ENCODE data around the gene STMN1. TPM values are rescaled to one million over a fixed set of nuclear protein-coding genes. Genes with fewer than 3 reads are reported as not detected.
A peak's percentile ranks its signal among the peaks of the same experiment; 100 is the strongest.

STMN1 gene
- total RNA-seq, 1 experiment from 2014 or later = 242 TPM

DNA sequence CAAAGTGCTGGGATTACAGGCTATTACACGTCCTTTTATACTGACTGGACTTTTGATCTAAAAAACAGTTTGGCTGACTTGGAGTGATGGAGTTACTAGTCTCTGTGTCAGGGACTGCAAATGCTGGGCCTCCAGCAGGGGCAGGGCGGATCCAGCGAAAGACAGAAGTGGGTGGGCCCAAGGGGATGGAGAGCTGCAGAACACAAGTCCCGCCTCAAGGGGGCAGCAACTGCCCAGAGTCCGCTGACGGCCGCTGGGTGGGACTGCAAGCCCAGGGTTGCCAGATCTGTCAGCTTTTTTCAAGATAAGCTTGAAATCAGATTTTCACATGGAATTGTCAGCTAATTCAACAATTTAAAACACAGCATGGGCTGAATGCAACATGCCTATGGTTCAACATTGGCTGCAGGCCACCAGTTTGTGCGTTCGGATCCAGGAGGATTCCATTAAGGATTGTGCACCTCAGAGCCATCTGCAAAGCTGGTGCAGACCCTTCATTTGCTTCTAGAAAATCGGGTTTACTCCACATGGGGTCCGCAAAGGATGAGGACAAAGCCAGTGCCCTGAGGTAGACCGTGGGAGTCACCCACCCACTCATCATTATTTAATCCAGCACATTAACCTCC lies 10.7 kb downstream of the STMN1 start:
- TF ChIP-seq, protein P1, sequence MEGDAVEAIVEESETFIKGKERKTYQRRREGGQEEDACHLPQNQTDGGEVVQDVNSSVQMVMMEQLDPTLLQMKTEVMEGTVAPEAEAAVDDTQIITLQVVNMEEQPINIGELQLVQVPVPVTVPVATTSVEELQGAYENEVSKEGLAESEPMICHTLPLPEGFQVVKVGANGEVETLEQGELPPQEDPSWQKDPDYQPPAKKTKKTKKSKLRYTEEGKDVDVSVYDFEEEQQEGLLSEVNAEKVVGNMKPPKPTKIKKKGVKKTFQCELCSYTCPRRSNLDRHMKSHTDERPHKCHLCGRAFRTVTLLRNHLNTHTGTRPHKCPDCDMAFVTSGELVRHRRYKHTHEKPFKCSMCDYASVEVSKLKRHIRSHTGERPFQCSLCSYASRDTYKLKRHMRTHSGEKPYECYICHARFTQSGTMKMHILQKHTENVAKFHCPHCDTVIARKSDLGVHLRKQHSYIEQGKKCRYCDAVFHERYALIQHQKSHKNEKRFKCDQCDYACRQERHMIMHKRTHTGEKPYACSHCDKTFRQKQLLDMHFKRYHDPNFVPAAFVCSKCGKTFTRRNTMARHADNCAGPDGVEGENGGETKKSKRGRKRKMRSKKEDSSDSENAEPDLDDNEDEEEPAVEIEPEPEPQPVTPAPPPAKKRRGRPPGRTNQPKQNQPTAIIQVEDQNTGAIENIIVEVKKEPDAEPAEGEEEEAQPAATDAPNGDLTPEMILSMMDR (IDR thresholded peaks at IDR 0.05; ENCODE audit: unreplicated experiment) = peak; percentile 85
- H3K36me3 Mint-ChIP-seq (ENCODE audit: insufficient read depth, unreplicated experiment) = peaks cover 23% of the 10 kb centered on the region
- BruUV-seq (replicated peaks) = no TSS peak
- no peaks in the 10 kb centered on the region for H3K9me3 Mint-ChIP-seq (ENCODE audit: low read depth, unreplicated experiment)
- intact Hi-C loops (cut with micrococcal nuclease; ENCODE audit: unreplicated experiment) = loop anchor here (5.0 kb wide), 2 partner anchors 58 to 102 kb away; partner anchors contain the start of gene PAFAH2
- H3K4me1 Mint-ChIP-seq (ENCODE audit: low read depth, unreplicated experiment) = peaks cover 3% of the 10 kb centered on the region
- H3K27ac Mint-ChIP-seq (ENCODE audit: unreplicated experiment) = no peak overlapping the region
- CTCF ChIA-PET = interaction anchor here (0.7 to 1.5 kb wide), 9 partner anchors 10 to 250 kb away, joined by 3 to 22 read pairs (median 8); partner anchors contain the start of genes PAFAH2 and PAQR7
- peak; percentile 89 for DNase-seq
- no peak overlapping the region for H3K4me3 Mint-ChIP-seq (ENCODE audit: low read depth, unreplicated experiment)
- H3K27me3 Mint-ChIP-seq (ENCODE audit: unreplicated experiment) = no peaks in the 10 kb centered on the region

DNA sequence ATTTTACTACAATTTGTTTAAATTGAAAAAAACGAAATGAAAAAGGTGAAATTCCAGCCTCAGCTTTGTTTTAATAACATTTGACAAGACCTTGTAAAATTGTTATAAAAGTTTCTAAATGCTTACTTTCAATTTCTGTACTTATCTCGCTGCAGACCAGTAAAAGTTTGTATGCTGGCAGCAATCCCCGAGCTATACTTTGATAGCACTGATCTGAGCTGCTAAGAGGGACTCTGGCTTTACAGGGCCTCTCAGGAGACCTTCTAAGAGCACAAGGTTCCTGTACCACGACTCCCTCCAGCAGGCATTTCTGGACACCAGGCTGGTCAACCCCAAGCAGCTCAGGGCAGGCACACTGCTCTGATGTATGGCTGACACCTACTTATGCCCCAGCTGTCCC lies 13.1 kb downstream of the STMN1 start:
- DNase-seq = no peak
- no peak overlapping the region for H3K27ac Mint-ChIP-seq (ENCODE audit: unreplicated experiment)
- H3K36me3 Mint-ChIP-seq (ENCODE audit: insufficient read depth, unreplicated experiment) = peaks cover 23% of the 10 kb centered on the region
- H3K27me3 Mint-ChIP-seq (ENCODE audit: unreplicated experiment) = no peaks in the 10 kb centered on the region
- H3K4me3 Mint-ChIP-seq (ENCODE audit: low read depth, unreplicated experiment) = no peak overlapping the region
- no peaks in the 10 kb centered on the region for H3K9me3 Mint-ChIP-seq (ENCODE audit: low read depth, unreplicated experiment)
- no TSS peak for BruUV-seq (replicated peaks)
- intact Hi-C loops (cut with micrococcal nuclease; ENCODE audit: unreplicated experiment) = no loop called here
- TF ChIP-seq, protein P1 (IDR thresholded peaks at IDR 0.05; ENCODE audit: unreplicated experiment) = no peak
- CTCF ChIA-PET = interaction anchor here (1.0 to 1.5 kb wide), 3 partner anchors 10 to 105 kb away, joined by 3 to 4 read pairs (median 4); partner anchors contain the start of gene PAFAH2
- peaks cover 24% of the 10 kb centered on the region for H3K4me1 Mint-ChIP-seq (ENCODE audit: low read depth, unreplicated experiment)

DNA sequence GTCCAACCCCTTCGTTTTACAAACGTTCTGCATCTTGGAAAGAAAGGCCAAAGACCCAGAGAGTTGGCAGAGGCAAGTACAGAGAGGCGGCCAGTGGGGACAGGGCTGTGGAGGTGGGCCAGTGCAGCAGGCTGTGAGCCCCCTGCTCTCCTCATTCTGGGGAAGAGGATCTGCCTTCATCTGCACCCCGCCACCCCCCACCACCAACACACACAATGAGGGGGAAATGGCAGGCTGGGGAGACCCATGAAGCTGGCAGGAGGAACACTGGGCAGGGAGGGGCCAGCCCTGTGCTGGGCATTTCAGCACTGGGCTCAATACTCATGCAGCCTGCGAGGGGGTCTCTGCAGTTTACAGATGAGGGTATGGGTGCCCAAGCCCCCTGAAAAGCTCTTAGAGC lies 14.6 kb downstream of the STMN1 start:
- H3K4me1 Mint-ChIP-seq (ENCODE audit: low read depth, unreplicated experiment) = peaks cover 29% of the 10 kb centered on the region
- H3K4me3 Mint-ChIP-seq (ENCODE audit: low read depth, unreplicated experiment) = no peak overlapping the region
- intact Hi-C loops (cut with micrococcal nuclease; ENCODE audit: unreplicated experiment) = loop anchor here (2.0 kb wide), 1 partner anchor 33 kb away; the partner anchor contains the start of gene AUNIP

DNA sequence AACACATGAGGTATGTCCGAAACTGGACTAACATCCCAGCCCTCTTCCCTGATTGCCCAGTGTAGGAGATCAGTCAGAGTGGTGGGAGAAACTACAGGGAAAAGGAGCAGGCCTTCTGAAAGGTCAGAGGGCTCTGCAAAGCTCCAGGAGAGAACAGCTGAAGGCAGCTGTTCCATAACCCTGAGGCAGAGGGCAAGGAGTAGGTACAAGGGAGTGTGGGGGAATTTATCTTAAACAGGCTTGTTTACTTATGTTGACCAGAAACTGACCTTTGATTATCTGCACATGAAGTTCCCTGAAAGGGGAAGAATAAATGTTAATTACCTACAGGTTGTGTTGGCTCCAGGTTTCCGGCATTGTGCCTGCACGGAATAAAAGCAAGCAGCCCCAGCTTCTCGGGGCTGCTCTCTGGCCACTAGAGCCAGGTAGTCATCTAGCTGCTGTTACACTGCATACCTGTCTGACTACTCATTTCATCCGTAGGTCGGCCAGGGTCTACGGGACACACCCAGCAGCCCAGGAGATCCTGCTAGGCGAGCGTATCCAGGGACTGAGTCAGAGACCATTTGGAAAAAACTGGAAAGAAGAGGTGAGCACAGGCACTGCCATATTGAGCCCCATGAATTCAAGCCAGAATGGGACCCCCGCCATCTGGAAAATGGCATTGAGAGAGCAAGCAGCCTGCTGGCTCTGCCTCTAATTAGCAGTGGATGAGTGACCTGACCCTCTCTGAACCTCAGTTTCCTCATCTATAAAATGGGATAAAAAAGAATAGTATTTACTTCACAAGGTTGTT lies 15.8 kb downstream of the STMN1 start:
- no TSS peak for BruUV-seq (replicated peaks)
- H3K36me3 Mint-ChIP-seq (ENCODE audit: insufficient read depth, unreplicated experiment) = peaks cover 20% of the 10 kb centered on the region
- TF ChIP-seq, protein P1 (IDR thresholded peaks at IDR 0.05; ENCODE audit: unreplicated experiment) = no peak
- DNase-seq = peak; percentile 86
- H3K27me3 Mint-ChIP-seq (ENCODE audit: unreplicated experiment) = no peaks in the 10 kb centered on the region
- peak overlapping the region; percentile 91 for H3K27ac Mint-ChIP-seq (ENCODE audit: unreplicated experiment)
- peaks cover 29% of the 10 kb centered on the region for H3K4me1 Mint-ChIP-seq (ENCODE audit: low read depth, unreplicated experiment)
- H3K9me3 Mint-ChIP-seq (ENCODE audit: low read depth, unreplicated experiment) = no peaks in the 10 kb centered on the region
- CTCF ChIA-PET = interaction anchor here (0.6 to 0.9 kb wide), 3 partner anchors 15 to 373 kb away, joined by 3 to 4 read pairs (median 3); partner anchors contain the start of gene PAQR7
- H3K4me3 Mint-ChIP-seq (ENCODE audit: low read depth, unreplicated experiment) = peak overlapping the region; percentile 36
- intact Hi-C loops (cut with micrococcal nuclease; ENCODE audit: unreplicated experiment) = loop anchor here (2.0 kb wide), 1 partner anchor 32 kb away; the partner anchor contains the start of gene AUNIP

More for the DNA sequence above, 14.6 kb downstream of the STMN1 start:
- no peak for DNase-seq
- no TSS peak for BruUV-seq (replicated peaks)
- CTCF ChIA-PET = interaction anchor here (1.0 to 1.5 kb wide), 2 partner anchors 14 to 106 kb away, joined by 4 read pairs; partner anchors contain the start of gene PAFAH2
- TF ChIP-seq, protein P1 (IDR thresholded peaks at IDR 0.05; ENCODE audit: unreplicated experiment) = no peak
- H3K9me3 Mint-ChIP-seq (ENCODE audit: low read depth, unreplicated experiment) = no peaks in the 10 kb centered on the region
- H3K36me3 Mint-ChIP-seq (ENCODE audit: insufficient read depth, unreplicated experiment) = peaks cover 20% of the 10 kb centered on the region
- no peaks in the 10 kb centered on the region for H3K27me3 Mint-ChIP-seq (ENCODE audit: unreplicated experiment)
- H3K27ac Mint-ChIP-seq (ENCODE audit: unreplicated experiment) = no peak overlapping the region

All from Calu3 (cell line).